GM12874 (cell line): ENCODE results near the gene EFEMP2.

Source experiments
- CTCF ChIP-seq: IDR thresholded peaks from 2 replicates; pipeline ENCODE4 v1.5.1; 2011; ENCODE audit warnings: low read depth, mild to moderate bottlenecking, control low read depth, low read length, moderate library complexity; ENCODE audit not compliant: insufficient read depth

Gene EFEMP2

GRCh38 chr11:65834202-65834601 is 38.4 kb downstream of the EFEMP2 start:
- no peak for TF ChIP-seq CTCF

- TF ChIP-seq CTCF: no peak
These were observed 39.1 kb downstream of the EFEMP2 start, which contains the start of gene SNX32 for GRCh38 chr11:65833297-65834030. TSS of gene SNX32 (plus strand) at chr11:65833963. CDS start at chr11:65834066, 103 bp downstream.

GRCh38 chr11:65829459-65829858 is 43.1 kb downstream of the EFEMP2 start:
- TF ChIP-seq CTCF: no peak

GRCh38 chr11:65826984-65827735 is 45.4 kb downstream of the EFEMP2 start:
- TF ChIP-seq CTCF: no peak

- TF ChIP-seq CTCF: no peak
These were observed 49.6 kb downstream of the EFEMP2 start for GRCh38 chr11:65822776-65823528.

- no peak for TF ChIP-seq CTCF
These were observed 51.5 kb downstream of the EFEMP2 start for GRCh38 chr11:65821107-65821506.
